Testis (tissue), 2 donors: Measurements from ENCODE around the gene PON3.

Experiments
- CTCF ChIP-seq, 3 experiments: fragments of 450-650 bp in 2 of 3; fragments of 200-600 bp in 1 of 3; sonication (generic) in 1 of 3; IDR thresholded peaks; one replicate each; pipeline ENCODE4 v1.5.1; 2016 to 2019; ENCODE audit warnings: antibody characterized with exemption in 3 of 3, mild to moderate bottlenecking in 2 of 3, moderate library complexity in 1 of 3
- POLR2A ChIP-seq: fragments of 450-650 bp; IDR thresholded peaks from one replicate; pipeline ENCODE4 v1.6.1; 2017; ENCODE audit warnings: antibody characterized with exemption, mild to moderate bottlenecking, moderate library complexity

- TF ChIP-seq CTCF (IDR thresholded peaks at IDR 0.05) (no peak), POLR2A (no peak)
Observed at GRCh38 chr7:95323410-95324129, 72.6 kb downstream of the PON3 start.
